Esophagus muscularis mucosa (tissue), 4 donors: ENCODE measurements around the gene B3GALNT2.

Experiments used
- EP300 ChIP-seq: sonication (generic); formaldehyde crosslinking; IDR thresholded peaks from one replicate; pipeline ENCODE4 v1.6.1; 2017; ENCODE audit warnings: antibody characterized with exemption
- POLR2AphosphoS5 ChIP-seq, 2 donors: sonication (generic); formaldehyde crosslinking; IDR thresholded peaks; one replicate each; pipeline ENCODE4 v1.6.1; 2017; ENCODE audit warnings: antibody characterized with exemption in 2 of 2
- TF ChIP-seq, protein P1 (sequence below), 3 experiments: fragments of 200-600 bp in 2 of 3; fragments of 450-650 bp in 1 of 3; sonication (generic) in 2 of 3; IDR thresholded peaks; one replicate each; pipeline ENCODE4 v1.5.1; 2017 to 2019; ENCODE audit warnings: antibody characterized with exemption in 3 of 3, mild to moderate bottlenecking in 2 of 3, moderate library complexity in 1 of 3

DNA sequence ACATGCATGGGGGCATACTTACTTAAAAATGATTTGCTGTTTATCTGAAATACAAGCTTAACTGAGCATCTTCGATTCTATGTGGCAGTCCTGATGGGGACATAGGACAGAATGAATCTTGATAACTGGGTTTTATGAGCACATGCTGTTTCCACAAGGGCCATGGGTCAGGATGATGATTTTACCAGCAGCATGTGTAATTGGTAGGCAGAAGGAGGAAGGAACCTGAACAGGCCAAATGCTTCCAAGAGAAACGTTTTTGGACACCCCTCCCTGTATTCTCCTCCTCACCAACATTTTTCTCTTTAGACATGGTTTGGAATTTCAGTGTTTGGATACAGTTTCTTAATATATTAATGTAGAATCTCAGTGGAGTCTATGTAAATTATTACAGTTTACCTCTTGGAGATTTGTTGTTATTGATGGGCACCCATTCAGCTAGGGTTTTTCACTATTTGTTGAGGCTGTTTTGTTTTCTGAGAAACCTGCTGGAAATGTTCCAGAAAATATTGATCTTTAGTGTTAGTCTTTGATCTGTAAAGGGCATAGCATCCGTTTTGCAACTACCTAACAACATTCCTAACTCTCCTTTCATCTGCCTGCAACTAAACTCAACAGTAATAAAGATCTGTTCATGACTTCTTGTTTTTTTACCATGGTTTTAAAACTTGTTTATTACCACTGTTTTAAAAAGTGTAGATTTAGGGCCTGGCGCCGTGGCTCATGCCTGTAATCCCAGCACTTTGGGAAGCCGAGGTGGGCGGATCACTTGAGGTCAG, 95.0 kb downstream of the B3GALNT2 start:
- TF ChIP-seq, protein P1, sequence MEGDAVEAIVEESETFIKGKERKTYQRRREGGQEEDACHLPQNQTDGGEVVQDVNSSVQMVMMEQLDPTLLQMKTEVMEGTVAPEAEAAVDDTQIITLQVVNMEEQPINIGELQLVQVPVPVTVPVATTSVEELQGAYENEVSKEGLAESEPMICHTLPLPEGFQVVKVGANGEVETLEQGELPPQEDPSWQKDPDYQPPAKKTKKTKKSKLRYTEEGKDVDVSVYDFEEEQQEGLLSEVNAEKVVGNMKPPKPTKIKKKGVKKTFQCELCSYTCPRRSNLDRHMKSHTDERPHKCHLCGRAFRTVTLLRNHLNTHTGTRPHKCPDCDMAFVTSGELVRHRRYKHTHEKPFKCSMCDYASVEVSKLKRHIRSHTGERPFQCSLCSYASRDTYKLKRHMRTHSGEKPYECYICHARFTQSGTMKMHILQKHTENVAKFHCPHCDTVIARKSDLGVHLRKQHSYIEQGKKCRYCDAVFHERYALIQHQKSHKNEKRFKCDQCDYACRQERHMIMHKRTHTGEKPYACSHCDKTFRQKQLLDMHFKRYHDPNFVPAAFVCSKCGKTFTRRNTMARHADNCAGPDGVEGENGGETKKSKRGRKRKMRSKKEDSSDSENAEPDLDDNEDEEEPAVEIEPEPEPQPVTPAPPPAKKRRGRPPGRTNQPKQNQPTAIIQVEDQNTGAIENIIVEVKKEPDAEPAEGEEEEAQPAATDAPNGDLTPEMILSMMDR (IDR thresholded peaks at IDR 0.05) = no peak
- TF ChIP-seq POLR2AphosphoS5 (IDR thresholded peaks at IDR 0.05) = no peak
- no peak for TF ChIP-seq EP300
